Testis (tissue), 3 donors: ENCODE measurements around the gene BMPR1A. TPM values are rescaled to one million over a fixed set of nuclear protein-coding genes. Genes with fewer than 3 reads are reported as not detected.
A peak's percentile ranks its signal among the peaks of the same experiment; 100 is the strongest.
"Not testable (repeated sequence)": the region's sequence is repeated elsewhere in the genome, so short reads cannot be mapped to it uniquely, and the experiment has no call there.

Experiments
- DNase-seq: peaks from one replicate; pipeline ENCODE4 v3.0.0-alpha.2; 2019
- H3K27ac ChIP-seq, 2 donors: fragments of 200-600 bp; sonication (generic); one replicate each; pipeline ENCODE4 v1.5.1; 2019
- H3K27me3 ChIP-seq: fragments of 200-600 bp; sonication (generic); one replicate; pipeline ENCODE4 v1.5.1; 2019
- H3K36me3 ChIP-seq: fragments of 200-600 bp; sonication (generic); one replicate; pipeline ENCODE4 v1.5.1; 2017; ENCODE audit warnings: low read depth; ENCODE audit errors: missing control alignments
- H3K4me1 ChIP-seq: fragments of 200-600 bp; sonication (generic); one replicate; pipeline ENCODE4 v1.5.1; 2019
- H3K4me3 ChIP-seq, 2 donors: fragments of 200-600 bp; sonication (generic); one replicate each; pipeline ENCODE4 v1.5.1; 2017 to 2019
- H3K9me3 ChIP-seq: fragments of 200-600 bp; sonication (generic); one replicate; pipeline ENCODE4 v1.5.1; 2017
- CTCF ChIP-seq, 3 experiments: fragments of 450-650 bp in 2 of 3; fragments of 200-600 bp in 1 of 3; sonication (generic) in 1 of 3; IDR thresholded peaks; one replicate each; pipeline ENCODE4 v1.5.1; 2016 to 2019; ENCODE audit warnings: antibody characterized with exemption in 3 of 3, mild to moderate bottlenecking in 2 of 3, moderate library complexity in 1 of 3
- POLR2A ChIP-seq: fragments of 450-650 bp; IDR thresholded peaks from one replicate; pipeline ENCODE4 v1.6.1; 2017; ENCODE audit warnings: antibody characterized with exemption, mild to moderate bottlenecking, moderate library complexity
- WGBS, 2 donors: methylation state at CpG; one replicate each; pipeline ENCODE4 v1.1.5; 2018; 5-methylcytosine and 5-hydroxymethylcytosine counted together
- intact Hi-C: fragments of 100-400 bp; cut with DNase I; formaldehyde crosslinking; loops from one replicate; pipeline ENCODE4 v1.15.1; 2023; ENCODE audit warnings: low total_unique reads
- polyA plus RNA-seq: library from polyadenylated mRNA; stranded (reverse); fragments of 350-450 nt; fragmentation: Illumina TruSeq; extraction: RNeasy Lipid Tissue Mini Kit (QIAGEN cat#74804); gene quantifications from one replicate; pipeline ENCODE4 v1.2.3, GENCODE V29; 2014; ENCODE audit warnings: low read depth, low replicate concordance; ENCODE audit not compliant: insufficient read depth
- total RNA-seq, 2 donors: library from RNA; depleted of rRNA; stranded (reverse); fragments of >200 nt; gene quantifications; one replicate each; pipeline ENCODE4 v1.2.3, GENCODE V29; 2016

The BMPR1A gene
- total and polyA plus RNA-seq, 3 donors from 2014 or later, result 19.5 to 51.1 (median 42.6) TPM

GRCh38 chr10:86972613-86973380, 216.4 kb downstream of the BMPR1A start:
- Histone ChIP-seq H3K36me3 (no peaks in the 10 kb centered on the region), H3K27me3 (no peaks in the 10 kb centered on the region), H3K4me1 (peaks cover 23% of the 10 kb centered on the region), H3K4me3 (no peak overlapping the region), H3K27ac (peak overlapping the region; percentile 86 to 98), H3K9me3 (no peaks in the 10 kb centered on the region)
- TF ChIP-seq CTCF (IDR thresholded peaks at IDR 0.05) (no peak), POLR2A (no peak)
- intact Hi-C loops, result loop anchor here (10.0 kb wide), 1 partner anchor 122 kb away; the partner anchor contains the start of genes GLUD1 and SHLD2
- WGBS, 2 donors, result 79 to 83% methylated on average over 9 to 10 of the region's 11 CpGs
- DNase-seq, result no peak

GRCh38 chr10:86974484-86974883, 218.1 kb downstream of the BMPR1A start:
- intact Hi-C loops, result loop anchor here (10.0 kb wide), 1 partner anchor 120 kb away; the partner anchor contains the start of genes GLUD1 and SHLD2
- H3K27me3 ChIP-seq, result no peaks in the 10 kb centered on the region
- no peak for TF ChIP-seq POLR2A
- no peaks in the 10 kb centered on the region for H3K36me3 ChIP-seq
- H3K4me3 ChIP-seq, result no peak overlapping the region
- 59 to 60% methylated on average over 7 of the region's 7 CpGs for WGBS, 2 donors
- peak overlapping the region; percentile 34 to 98 for H3K27ac ChIP-seq
- no peaks in the 10 kb centered on the region for H3K9me3 ChIP-seq
- DNase-seq, result no peak
- H3K4me1 ChIP-seq, result peaks cover 11% of the 10 kb centered on the region

- H3K36me3 ChIP-seq, result no peaks in the 10 kb centered on the region
- 92 to 97% methylated on average over 5 of the region's 5 CpGs for WGBS, 2 donors
- no peak overlapping the region for H3K27ac ChIP-seq
- TF ChIP-seq POLR2A (no peak), CTCF (IDR thresholded peaks at IDR 0.05) (no peak)
- no peak for DNase-seq
- H3K27me3 ChIP-seq, result no peaks in the 10 kb centered on the region
- H3K9me3 ChIP-seq, result no peaks in the 10 kb centered on the region
- H3K4me1 ChIP-seq, result peaks cover 25% of the 10 kb centered on the region
- H3K4me3 ChIP-seq, result no peak overlapping the region
- intact Hi-C loops, result loop anchor here (10.0 kb wide), 1 partner anchor 118 kb away; the partner anchor contains the start of genes GLUD1 and SHLD2
These were observed 220.1 kb downstream of the BMPR1A start for GRCh38 chr10:86976362-86977056.

- not testable (repeated sequence) for H3K9me3 ChIP-seq, H3K27me3 ChIP-seq, H3K36me3 ChIP-seq, DNase-seq, H3K4me3 ChIP-seq
- Histone ChIP-seq H3K27ac (peak overlapping the region; percentile 51 to 86), H3K4me1 (peaks cover 18% of the 10 kb centered on the region)
- intact Hi-C loops, result loop anchor here (10.0 kb wide), 1 partner anchor 116 kb away; the partner anchor contains the start of genes GLUD1 and SHLD2
- WGBS, 2 donors, result 72 to 80% methylated on average over 3 of the region's 3 CpGs
These were observed 222.0 kb downstream of the BMPR1A start for GRCh38 chr10:86978457-86978856.

- intact Hi-C loops, result loop anchor here (10.0 kb wide), 1 partner anchor 115 kb away; the partner anchor contains the start of genes GLUD1 and SHLD2
- peak overlapping the region; percentile 56 to 86 for H3K27ac ChIP-seq
- H3K4me1 ChIP-seq, result peaks cover 18% of the 10 kb centered on the region
- WGBS, 2 donors, result 72 to 79% methylated on average over 4 of the region's 4 CpGs
- TF ChIP-seq POLR2A (no peak), CTCF (IDR thresholded peaks at IDR 0.05) (no peak)
- DNase-seq, result no peak
- no peak overlapping the region for H3K4me3 ChIP-seq
- no peaks in the 10 kb centered on the region for H3K27me3 ChIP-seq
- no peaks in the 10 kb centered on the region for H3K36me3 ChIP-seq
- H3K9me3 ChIP-seq, result no peaks in the 10 kb centered on the region
These were observed 222.9 kb downstream of the BMPR1A start for GRCh38 chr10:86979296-86979818.
